Peyer's patch (tissue), 4 donors: ENCODE results near the gene CD247. TPM values are rescaled to one million over a fixed set of nuclear protein-coding genes. Genes with fewer than 3 reads are reported as not detected.

Source experiments
- DNase-seq, 3 donors: peaks; one replicate each; pipeline ENCODE4 v3.0.0-alpha.2; 2017 to 2019
- H3K27ac ChIP-seq, 4 donors: fragments of 200-600 bp; sonication (generic); one replicate each; pipeline ENCODE4 v1.5.1; 2016 to 2019
- H3K27me3 ChIP-seq, 2 donors: fragments of 200-600 bp; sonication (generic); one replicate each; pipeline ENCODE4 v1.5.1; 2019
- H3K36me3 ChIP-seq, 3 donors: fragments of 200-600 bp; sonication (generic); one replicate each; pipeline ENCODE4 v1.5.1; 2016 to 2019
- H3K4me1 ChIP-seq, 4 donors: fragments of 200-600 bp; sonication (generic); one replicate each; pipeline ENCODE4 v1.5.1; 2016 to 2019
- H3K4me3 ChIP-seq, 4 donors: fragments of 200-600 bp; sonication (generic); 1 replicate in 3 of 4; 2 replicates in 1 of 4; pipeline ENCODE4 v1.5.1; 2016 to 2019; ENCODE audit warnings: mild to moderate bottlenecking in 1 of 4
- H3K9me3 ChIP-seq, 4 donors: fragments of 200-600 bp; sonication (generic); one replicate each; pipeline ENCODE4 v1.5.1; 2016 to 2019; ENCODE audit warnings: mild to moderate bottlenecking in 1 of 4
- CTCF ChIP-seq, 6 experiments: fragments of 450-650 bp in 4 of 6; fragments of 200-600 bp in 2 of 6; sonication (generic) in 1 of 6; IDR thresholded peaks; one replicate each; pipeline ENCODE4 v1.5.1; 2017 to 2019; ENCODE audit warnings: antibody characterized with exemption in 6 of 6, mild to moderate bottlenecking in 3 of 6, moderate library complexity in 1 of 6
- POLR2A ChIP-seq, 2 donors: fragments of 450-650 bp; IDR thresholded peaks; one replicate each; pipeline ENCODE4 v1.5.1; 2017; ENCODE audit warnings: antibody characterized with exemption in 2 of 2, mild to moderate bottlenecking in 2 of 2, moderate library complexity in 2 of 2
- total RNA-seq, 4 donors: library from RNA; depleted of rRNA; stranded (reverse); fragments of >200 nt; gene quantifications; one replicate each; pipeline ENCODE4 v1.1.0, GENCODE V29; 2016

Gene CD247
- 1 to 10 TPM in 3 of 4 donors, not detected in 1; 1.9 to 7.4 (median 3.9) TPM for total RNA-seq

- no peaks in the 10 kb centered on the region for H3K4me1 ChIP-seq
- H3K27me3 ChIP-seq = no peaks in the 10 kb centered on the region
- DNase-seq = peak in 2 of 3 donors; percentile 60 to 85
- H3K4me3 ChIP-seq = peak within 1 kb of the TSS; percentile 34 to 42 (median 34)
- H3K36me3 ChIP-seq = no peaks in the 10 kb centered on the region
- H3K9me3 ChIP-seq = no peaks in the 10 kb centered on the region
- TF ChIP-seq POLR2A (IDR thresholded peaks at IDR 0.05) = peak; percentile 22 to 30
- TF ChIP-seq CTCF (IDR thresholded peaks at IDR 0.05) = peak in 2 of 6 experiments; percentile 5 to 13
- peak within 1 kb of the TSS; percentile 61 to 82 (median 66) for H3K27ac ChIP-seq
Measured at GRCh38 chr1:167518331-167518700, at the start of gene CD247. TSS of gene CD247 (minus strand) at chr1:167518529. CDS start at chr1:167518465, 64 bp downstream.

- no peak overlapping the region for H3K27ac ChIP-seq
- H3K36me3 ChIP-seq = no peaks in the 10 kb centered on the region
- no peak for DNase-seq
- H3K4me1 ChIP-seq = no peaks in the 10 kb centered on the region
- no peaks in the 10 kb centered on the region for H3K27me3 ChIP-seq
- H3K4me3 ChIP-seq = no peak overlapping the region
- TF ChIP-seq POLR2A (IDR thresholded peaks at IDR 0.05) (no peak), CTCF (IDR thresholded peaks at IDR 0.05) (no peak)
- no peaks in the 10 kb centered on the region for H3K9me3 ChIP-seq
Measured at GRCh38 chr1:167567663-167568062, 49.3 kb upstream of the CD247 start.

GRCh38 chr1:167566766-167567165 is 48.4 kb upstream of the CD247 start:
- Histone ChIP-seq H3K36me3 (no peaks in the 10 kb centered on the region), H3K27me3 (no peaks in the 10 kb centered on the region), H3K4me1 (no peaks in the 10 kb centered on the region), H3K9me3 (no peaks in the 10 kb centered on the region), H3K4me3 (no peak overlapping the region), H3K27ac (no peak overlapping the region)
- no peak for DNase-seq
- TF ChIP-seq POLR2A (IDR thresholded peaks at IDR 0.05) (no peak), CTCF (IDR thresholded peaks at IDR 0.05) (no peak)

GRCh38 chr1:167565922-167566321 is 47.6 kb upstream of the CD247 start:
- H3K36me3 ChIP-seq = no peaks in the 10 kb centered on the region

GRCh38 chr1:167564612-167565270 is 46.4 kb upstream of the CD247 start:
- DNase-seq = no peak
- no peaks in the 10 kb centered on the region for H3K9me3 ChIP-seq
- no peak overlapping the region for H3K4me3 ChIP-seq
- no peaks in the 10 kb centered on the region for H3K4me1 ChIP-seq
- H3K27me3 ChIP-seq = no peaks in the 10 kb centered on the region
- no peak overlapping the region for H3K27ac ChIP-seq
- TF ChIP-seq CTCF (IDR thresholded peaks at IDR 0.05) (no peak), POLR2A (IDR thresholded peaks at IDR 0.05) (no peak)
- no peaks in the 10 kb centered on the region for H3K36me3 ChIP-seq

More at GRCh38 chr1:167565922-167566321, 47.6 kb upstream of the CD247 start:
- DNase-seq = no peak
- Histone ChIP-seq H3K4me3 (no peak overlapping the region), H3K4me1 (no peaks in the 10 kb centered on the region), H3K27me3 (no peaks in the 10 kb centered on the region), H3K27ac (no peak overlapping the region), H3K9me3 (no peaks in the 10 kb centered on the region)
- no peak for TF ChIP-seq CTCF (IDR thresholded peaks at IDR 0.05)
- TF ChIP-seq POLR2A (IDR thresholded peaks at IDR 0.05) = no peak
